Small intestine (tissue), 7 donors: ENCODE data around the gene FMN2. TPM values are rescaled to one million over a fixed set of nuclear protein-coding genes. Genes with fewer than 3 reads are reported as not detected.

Experiments
- DNase-seq, 2 donors: peaks; one replicate each; pipeline versions ENCODE4 v3.0.0 to v3.0.0-alpha.2; 2013
- FAIRE-seq: peaks from 2 replicates; lab custom pipeline; 2012; peaks lifted over from hg19 to GRCh38; lab: Jason Lieb, UNC
- H3K27ac ChIP-seq, 3 donors: one replicate each; pipeline ENCODE4 v1.5.1; 2013; ENCODE audit warnings: low read length in 2 of 3, mild to moderate bottlenecking in 2 of 3, control low read depth in 1 of 3, inconsistent platforms in 1 of 3, low read depth in 1 of 3, moderate library complexity in 1 of 3
- H3K27me3 ChIP-seq, 3 donors: one replicate each; pipeline ENCODE4 v1.6.1; 2013; ENCODE audit warnings: low read length in 3 of 3, inconsistent platforms in 1 of 3; ENCODE audit not compliant: control insufficient read depth in 3 of 3, insufficient read depth in 3 of 3
- H3K36me3 ChIP-seq, 3 donors: one replicate each; pipeline ENCODE4 v1.6.1; 2013; ENCODE audit warnings: low read length in 3 of 3, inconsistent platforms in 1 of 3, low read depth in 1 of 3, mild to moderate bottlenecking in 1 of 3, moderate library complexity in 1 of 3; ENCODE audit not compliant: control insufficient read depth in 3 of 3, insufficient read depth in 2 of 3
- H3K4me1 ChIP-seq, 3 donors: one replicate each; pipeline ENCODE4 v1.6.1; 2013; ENCODE audit warnings: low read length in 2 of 3, inconsistent platforms in 1 of 3, low read depth in 1 of 3, mild to moderate bottlenecking in 1 of 3, moderate library complexity in 1 of 3; ENCODE audit not compliant: control insufficient read depth in 3 of 3, insufficient read depth in 2 of 3
- H3K4me3 ChIP-seq, 3 donors: one replicate each; pipeline ENCODE4 v1.5.1; 2013; ENCODE audit warnings: low read length in 3 of 3, control low read depth in 1 of 3, inconsistent platforms in 1 of 3, low read depth in 1 of 3, mild to moderate bottlenecking in 1 of 3, moderate library complexity in 1 of 3
- H3K9me3 ChIP-seq, 2 donors: one replicate each; pipeline ENCODE4 v1.6.1; 2013; ENCODE audit warnings: low read depth in 1 of 2, low read length in 1 of 2; ENCODE audit not compliant: control insufficient read depth in 2 of 2, insufficient read depth in 1 of 2
- WGBS, 3 donors: extraction: QIAGEN DNeasy Blood & Tissue Kit; methylation state at CpG; one replicate each; pipeline ENCODE4 v1.1.7; 2013; 5-methylcytosine and 5-hydroxymethylcytosine counted together
- polyA plus RNA-seq, 4 donors: library from polyadenylated mRNA; stranded (reverse) in 3 of 4; unstranded in 1 of 4; fragments of 200-250 nt in 3 of 4; fragments of 120-200 nt in 1 of 4; gene quantifications; one replicate each; pipeline versions ENCODE4 v1.2.1 to v1.2.3, GENCODE V29; 2013
- donor health status: healthy with polysubstance abuse.
- donor health status: control.
- donor health status: control.
- donor health status: Bipolar disorder and iron deficiency.
- donor health status: healthy.

FMN2 gene
- polyA plus RNA-seq, 4 donors = 0.59 to 0.70 TPM; not detected in 2

DNA sequence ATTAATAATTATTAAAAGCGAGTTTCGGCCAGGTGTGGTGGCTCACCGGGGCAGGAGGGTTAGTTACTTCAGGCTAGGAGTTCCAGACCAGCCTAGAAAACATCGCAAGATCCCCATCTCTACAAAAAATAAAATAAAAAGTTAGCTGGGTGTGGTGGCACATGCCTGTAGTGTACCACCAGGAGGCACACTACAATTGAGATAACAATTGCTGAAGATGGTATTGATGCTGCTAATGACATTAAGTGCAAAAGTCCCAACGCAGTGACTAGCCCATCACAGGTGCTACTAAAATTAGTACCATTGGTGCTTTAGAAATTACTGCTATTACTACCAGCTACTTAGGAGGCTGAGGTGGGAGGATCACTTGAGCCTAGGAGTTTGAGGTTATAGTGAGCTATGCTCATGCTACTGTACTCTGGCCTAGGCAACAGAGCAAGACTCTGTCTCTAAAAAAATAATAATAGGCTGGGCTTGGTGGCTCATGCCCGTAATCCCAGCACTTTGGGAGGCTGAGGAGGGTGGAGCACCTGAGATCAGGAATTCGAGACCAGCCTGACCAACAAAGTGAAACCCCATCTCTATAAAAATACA is 363.6 kb downstream of the FMN2 start:
- Histone ChIP-seq H3K36me3 (no peaks in the 10 kb centered on the region), H3K9me3 (no peaks in the 10 kb centered on the region), H3K4me1 (no peaks in the 10 kb centered on the region), H3K4me3 (no peak overlapping the region), H3K27me3 (no peaks in the 10 kb centered on the region), H3K27ac (no peak overlapping the region)
- FAIRE-seq (no peak), DNase-seq (no peak)
- WGBS, 3 donors = 61 to 69% (median 67%) methylated on average over 7 of the region's 7 CpGs

- Histone ChIP-seq H3K4me1 (no peaks in the 10 kb centered on the region), H3K27ac (no peak overlapping the region), H3K9me3 (no peaks in the 10 kb centered on the region), H3K36me3 (no peaks in the 10 kb centered on the region), H3K27me3 (no peaks in the 10 kb centered on the region), H3K4me3 (no peak overlapping the region)
- 85 to 91% (median 87%) methylated on average over 5 of the region's 5 CpGs for WGBS, 3 donors
- FAIRE-seq (no peak), DNase-seq (no peak)
Measured at GRCh38 chr1:240457203-240457602, 365.5 kb downstream of the FMN2 start.

- Histone ChIP-seq H3K36me3 (no peaks in the 10 kb centered on the region), H3K27ac (no peak overlapping the region)
Measured at GRCh38 chr1:240462277-240462676, 370.6 kb downstream of the FMN2 start.

GRCh38 chr1:240462766-240463395 is 371.2 kb downstream of the FMN2 start:
- Histone ChIP-seq H3K36me3 (no peaks in the 10 kb centered on the region), H3K9me3 (no peaks in the 10 kb centered on the region), H3K4me1 (no peaks in the 10 kb centered on the region), H3K27ac (no peak overlapping the region), H3K4me3 (no peak overlapping the region), H3K27me3 (no peaks in the 10 kb centered on the region)
- WGBS, 3 donors = 62 to 79% (median 70%) methylated on average over 7 of the region's 7 CpGs
- FAIRE-seq (no peak), DNase-seq (no peak)

More at GRCh38 chr1:240462277-240462676, 370.6 kb downstream of the FMN2 start:
- Histone ChIP-seq H3K4me3 (no peak overlapping the region), H3K4me1 (no peaks in the 10 kb centered on the region), H3K9me3 (no peaks in the 10 kb centered on the region), H3K27me3 (no peaks in the 10 kb centered on the region)
- WGBS, 3 donors = 18 to 40% (median 29%) methylated on average over 3 of the region's 3 CpGs
- DNase-seq (no peak), FAIRE-seq (no peak)

GRCh38 chr1:240464099-240464498 is 372.4 kb downstream of the FMN2 start:
- FAIRE-seq = no peak
- 56 to 73% (median 70%) methylated on average over 2 of the region's 2 CpGs for WGBS, 3 donors
- DNase-seq = no peak

GRCh38 chr1:240465531-240465940 is 373.9 kb downstream of the FMN2 start:
- 33 to 46% (median 38%) methylated on average over 6 of the region's 6 CpGs for WGBS, 3 donors
- no peaks in the 10 kb centered on the region for H3K27me3 ChIP-seq
- no peaks in the 10 kb centered on the region for H3K9me3 ChIP-seq
- H3K4me1 ChIP-seq = no peaks in the 10 kb centered on the region
- no peaks in the 10 kb centered on the region for H3K36me3 ChIP-seq
- H3K4me3 ChIP-seq = no peak overlapping the region
- FAIRE-seq (no peak), DNase-seq (no peak)
- H3K27ac ChIP-seq = no peak overlapping the region

More at GRCh38 chr1:240464099-240464498, 372.4 kb downstream of the FMN2 start:
- Histone ChIP-seq H3K4me3 (no peak overlapping the region), H3K27me3 (no peaks in the 10 kb centered on the region), H3K4me1 (no peaks in the 10 kb centered on the region), H3K9me3 (no peaks in the 10 kb centered on the region), H3K27ac (no peak overlapping the region), H3K36me3 (no peaks in the 10 kb centered on the region)

GRCh38 chr1:240466509-240466908 is 374.8 kb downstream of the FMN2 start:
- 77 to 86% (median 83%) methylated on average over 4 of the region's 4 CpGs for WGBS, 3 donors
- no peaks in the 10 kb centered on the region for H3K9me3 ChIP-seq
- no peak overlapping the region for H3K27ac ChIP-seq
- H3K27me3 ChIP-seq = no peaks in the 10 kb centered on the region
- no peak overlapping the region for H3K4me3 ChIP-seq
- DNase-seq = no peak
- no peaks in the 10 kb centered on the region for H3K4me1 ChIP-seq
- H3K36me3 ChIP-seq = no peaks in the 10 kb centered on the region
- no peak for FAIRE-seq

GRCh38 chr1:240467895-240468294 is 376.2 kb downstream of the FMN2 start:
- DNase-seq (no peak), FAIRE-seq (no peak)
- H3K4me3 ChIP-seq = no peak overlapping the region
- H3K4me1 ChIP-seq = no peaks in the 10 kb centered on the region
- H3K36me3 ChIP-seq = no peaks in the 10 kb centered on the region
- no peaks in the 10 kb centered on the region for H3K9me3 ChIP-seq
- no peak overlapping the region for H3K27ac ChIP-seq
- no peaks in the 10 kb centered on the region for H3K27me3 ChIP-seq
